C4-2B (cell line): ENCODE measurements around the gene FKBP5.

Experiments
- H3K27ac ChIP-seq: fragments of 450-650 bp; 2 replicates; pipeline ENCODE4 v1.5.1; 2017
- ZFX ChIP-seq: fragments of 450-650 bp; IDR thresholded peaks from 2 replicates; pipeline ENCODE4 v1.6.1; 2017
- TF ChIP-seq, protein P1 (sequence below): fragments of 450-650 bp; conservative IDR thresholded peaks from 2 replicates; pipeline ENCODE4 v1.5.1; 2017; ENCODE audit warnings: mild to moderate bottlenecking

FKBP5 gene

DNA sequence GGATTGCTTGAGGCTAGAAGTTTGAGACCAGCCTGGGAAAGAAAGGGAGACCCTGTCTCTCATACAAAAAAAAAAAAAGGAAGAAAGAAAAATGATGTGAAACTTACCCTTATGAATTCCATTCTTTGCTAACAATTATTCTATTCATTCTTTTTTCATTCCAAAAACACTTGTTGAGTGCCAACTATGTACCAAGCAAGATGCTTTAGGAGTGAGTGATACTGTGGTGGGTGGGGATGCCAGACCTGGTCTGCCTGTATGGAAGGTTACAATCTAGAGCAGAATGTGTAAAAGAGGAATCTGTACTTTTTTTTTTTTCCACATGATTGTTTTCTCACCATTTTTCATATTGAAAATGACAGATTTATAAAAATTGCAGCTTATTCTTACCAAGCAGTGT lies 102.2 kb downstream of the FKBP5 start:
- TF ChIP-seq, protein P1, sequence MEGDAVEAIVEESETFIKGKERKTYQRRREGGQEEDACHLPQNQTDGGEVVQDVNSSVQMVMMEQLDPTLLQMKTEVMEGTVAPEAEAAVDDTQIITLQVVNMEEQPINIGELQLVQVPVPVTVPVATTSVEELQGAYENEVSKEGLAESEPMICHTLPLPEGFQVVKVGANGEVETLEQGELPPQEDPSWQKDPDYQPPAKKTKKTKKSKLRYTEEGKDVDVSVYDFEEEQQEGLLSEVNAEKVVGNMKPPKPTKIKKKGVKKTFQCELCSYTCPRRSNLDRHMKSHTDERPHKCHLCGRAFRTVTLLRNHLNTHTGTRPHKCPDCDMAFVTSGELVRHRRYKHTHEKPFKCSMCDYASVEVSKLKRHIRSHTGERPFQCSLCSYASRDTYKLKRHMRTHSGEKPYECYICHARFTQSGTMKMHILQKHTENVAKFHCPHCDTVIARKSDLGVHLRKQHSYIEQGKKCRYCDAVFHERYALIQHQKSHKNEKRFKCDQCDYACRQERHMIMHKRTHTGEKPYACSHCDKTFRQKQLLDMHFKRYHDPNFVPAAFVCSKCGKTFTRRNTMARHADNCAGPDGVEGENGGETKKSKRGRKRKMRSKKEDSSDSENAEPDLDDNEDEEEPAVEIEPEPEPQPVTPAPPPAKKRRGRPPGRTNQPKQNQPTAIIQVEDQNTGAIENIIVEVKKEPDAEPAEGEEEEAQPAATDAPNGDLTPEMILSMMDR: no peak
- TF ChIP-seq ZFX: no peak
- no peak overlapping the region for H3K27ac ChIP-seq

DNA sequence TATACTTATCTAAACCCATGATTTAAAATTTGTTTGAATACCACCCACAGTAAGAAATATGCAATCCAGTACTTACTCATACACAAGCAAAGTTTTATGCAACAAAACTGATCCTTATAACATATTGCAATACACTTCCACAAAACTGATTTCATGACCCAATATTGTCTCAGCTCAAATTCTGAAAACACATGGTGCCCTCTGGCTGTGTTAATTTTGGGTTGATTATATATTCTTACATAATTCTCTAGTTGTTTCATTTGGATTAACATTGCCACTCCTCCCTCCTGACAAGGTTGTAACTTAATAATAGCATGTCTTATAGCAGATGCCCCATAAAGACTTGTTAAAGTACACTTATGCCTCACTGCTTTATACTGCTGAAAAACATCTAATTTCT lies 103.1 kb downstream of the FKBP5 start:
- no peak for TF ChIP-seq ZFX
- H3K27ac ChIP-seq: no peak overlapping the region

DNA sequence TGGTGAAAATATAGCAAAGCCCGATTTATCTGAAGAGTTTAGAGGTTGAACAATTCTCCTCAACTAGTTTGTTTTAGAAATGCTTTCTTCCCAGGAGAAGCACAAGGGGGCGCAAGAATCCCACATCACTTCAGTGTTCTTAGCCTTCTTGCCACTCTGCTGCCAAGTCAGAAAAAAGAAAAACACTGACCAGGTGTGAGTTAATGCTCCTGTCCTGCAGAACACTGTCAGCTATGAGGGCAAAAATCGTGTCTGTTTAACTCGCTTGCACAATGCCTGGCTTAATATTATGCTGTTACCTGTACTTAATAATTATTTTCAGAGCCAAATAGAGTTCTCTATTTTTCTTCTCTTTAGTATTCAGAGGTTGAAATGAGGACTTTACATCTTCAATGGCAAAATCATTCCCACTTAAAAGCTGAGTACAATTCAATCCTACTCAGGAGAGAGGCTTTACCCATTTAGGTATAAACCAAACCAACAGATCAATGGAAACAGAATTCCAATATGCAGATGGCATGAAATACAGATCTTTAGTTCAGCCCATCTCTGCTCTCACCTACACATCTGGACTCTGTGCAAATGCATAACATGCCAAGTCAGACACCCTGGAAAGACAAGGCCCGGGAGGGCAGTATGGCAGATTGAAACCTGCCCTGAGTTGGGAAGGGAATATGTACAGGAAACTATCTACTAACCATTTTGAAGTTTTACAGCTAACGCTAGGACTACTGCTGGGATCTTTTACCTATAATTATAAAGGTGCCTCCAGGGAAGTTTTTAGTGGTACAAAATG lies 104.6 kb downstream of the FKBP5 start:
- no peak overlapping the region; the same call in 1 of the 2 replicates for H3K27ac ChIP-seq
- no peak for TF ChIP-seq ZFX
- TF ChIP-seq, protein P1: peak; percentile 89

DNA sequence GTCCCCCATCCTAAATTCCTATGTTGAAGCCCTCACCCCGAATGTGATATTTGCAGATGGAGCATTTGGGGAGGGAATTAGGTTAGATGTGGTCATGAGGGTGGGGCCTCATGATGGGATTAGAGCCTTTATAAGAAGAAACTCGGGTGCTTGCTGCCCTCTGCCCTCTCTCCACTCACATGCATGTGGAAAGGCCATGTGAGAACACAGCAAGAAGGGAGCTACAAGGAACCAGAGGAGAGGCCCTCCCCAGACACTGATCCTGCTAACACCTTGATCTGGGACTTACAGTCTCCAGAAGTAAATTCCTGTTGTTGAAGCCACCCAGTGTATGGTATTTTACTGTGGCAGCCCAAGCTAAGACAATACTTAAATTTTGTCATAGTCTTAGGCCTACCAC lies 106.4 kb downstream of the FKBP5 start:
- no peak for TF ChIP-seq ZFX
- TF ChIP-seq, protein P1: no peak
- no peak overlapping the region for H3K27ac ChIP-seq

DNA sequence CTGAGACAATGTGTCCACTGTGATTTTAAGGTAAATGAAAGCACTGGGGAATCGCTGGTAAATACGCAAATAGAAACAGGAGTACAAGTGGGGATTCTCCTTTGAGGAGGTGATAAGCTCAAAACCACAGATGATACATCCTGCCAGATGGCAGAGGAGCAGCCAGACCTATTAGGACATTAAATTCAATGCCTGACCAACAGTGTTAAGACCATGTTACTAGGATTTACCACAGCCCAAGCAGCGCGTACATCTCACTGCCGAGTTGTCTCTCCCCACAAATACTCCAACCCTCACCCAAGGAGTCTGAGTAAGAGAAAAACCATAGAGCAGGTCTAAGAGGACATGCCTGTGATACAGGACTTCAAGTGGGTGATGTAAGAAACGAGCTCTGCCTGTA lies 107.1 kb downstream of the FKBP5 start:
- H3K27ac ChIP-seq: no peak overlapping the region
- TF ChIP-seq, protein P1: no peak
- TF ChIP-seq ZFX: no peak

DNA sequence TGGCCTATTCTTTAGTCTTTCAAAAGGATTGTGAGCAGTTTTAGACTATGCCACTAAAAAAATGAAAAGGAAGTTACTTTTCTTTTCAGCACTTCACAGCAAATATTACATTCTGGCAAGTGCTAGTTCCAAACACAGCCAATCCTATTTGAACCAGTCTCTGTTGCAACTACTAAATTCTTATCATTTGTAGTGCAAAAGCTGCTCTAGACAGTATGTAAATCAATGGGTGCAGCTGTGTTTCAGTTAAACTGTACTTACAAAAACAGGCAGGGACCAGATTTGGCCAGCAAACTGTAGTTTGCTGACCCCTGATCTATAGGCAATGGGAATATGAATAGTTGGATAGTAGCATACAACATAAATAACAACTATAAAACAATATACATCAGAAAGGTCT lies 107.9 kb downstream of the FKBP5 start:
- H3K27ac ChIP-seq: no peak overlapping the region
- TF ChIP-seq, protein P1: no peak
- no peak for TF ChIP-seq ZFX

DNA sequence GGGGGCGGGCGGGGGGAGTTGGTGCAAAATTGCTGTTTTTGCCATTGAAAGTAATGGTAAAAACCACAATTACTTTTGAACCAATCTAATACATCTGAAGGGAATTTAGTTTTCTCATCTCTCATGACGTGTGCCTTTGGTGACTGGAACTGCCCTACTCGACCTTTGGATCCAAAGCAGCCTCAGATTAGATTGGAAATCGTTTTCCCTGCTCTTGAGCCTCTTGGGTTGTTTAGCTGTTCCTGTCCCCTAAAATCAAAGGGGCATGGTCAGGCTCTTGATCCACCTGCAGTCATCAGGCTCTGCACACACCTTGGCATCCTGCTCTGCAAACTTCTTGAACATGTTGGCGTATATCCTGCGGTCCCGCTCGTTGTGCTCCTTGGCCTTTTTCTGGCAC lies 112.0 kb downstream of the FKBP5 start:
- no peak for TF ChIP-seq ZFX
- TF ChIP-seq, protein P1: no peak

More for the DNA sequence above, 112.0 kb downstream of the FKBP5 start:
- H3K27ac ChIP-seq: no peak overlapping the region
